KMS-11 (cell line): ENCODE data around the gene ACSL1.

Experiments used
- H2AFZ ChIP-seq: fragments of 200-600 bp; sonication (generic); 2 replicates; pipeline ENCODE4 v1.6.1; 2016; ENCODE audit warnings: antibody characterized with exemption, mixed run types, low read depth
- H3K27ac ChIP-seq: fragments of 200-600 bp; sonication (generic); 2 replicates; pipeline ENCODE4 v1.6.1; 2016; ENCODE audit warnings: mild to moderate bottlenecking, mixed run types
- H3K27me3 ChIP-seq: fragments of 200-600 bp; sonication (generic); 2 replicates; pipeline ENCODE4 v1.6.1; 2017; ENCODE audit warnings: mild to moderate bottlenecking, low read depth, mixed run types, moderate library complexity; ENCODE audit not compliant: insufficient read depth
- H3K36me3 ChIP-seq: fragments of 200-600 bp; sonication (generic); 2 replicates; pipeline ENCODE4 v1.6.1; 2017; ENCODE audit warnings: mild to moderate bottlenecking, mixed run types; ENCODE audit not compliant: insufficient read depth
- H3K4me1 ChIP-seq: fragments of 200-600 bp; sonication (generic); 2 replicates; pipeline ENCODE4 v1.6.1; 2016; ENCODE audit warnings: mild to moderate bottlenecking, low read depth, mixed run types; ENCODE audit not compliant: poor library complexity, severe bottlenecking
- H3K4me2 ChIP-seq: fragments of 200-600 bp; sonication (generic); 2 replicates; pipeline ENCODE4 v1.7.0; 2016; ENCODE audit warnings: mild to moderate bottlenecking, mixed run types
- H3K4me3 ChIP-seq: fragments of 200-600 bp; sonication (generic); IDR thresholded peaks from 2 replicates; pipeline ENCODE4 v1.6.1; 2017; ENCODE audit warnings: low read depth, low read length, mixed read lengths; ENCODE audit not compliant: insufficient read depth
- H3K79me2 ChIP-seq: fragments of 200-600 bp; sonication (generic); 2 replicates; pipeline ENCODE4 v1.6.1; 2016; ENCODE audit warnings: low read depth, mixed run types; ENCODE audit not compliant: insufficient read depth
- H3K9ac ChIP-seq: fragments of 200-600 bp; sonication (generic); 2 replicates; pipeline ENCODE4 v1.6.1; 2016; ENCODE audit warnings: mild to moderate bottlenecking, mixed run types
- H4K20me1 ChIP-seq: fragments of 200-600 bp; sonication (generic); 2 replicates; pipeline ENCODE4 v1.6.1; 2016; ENCODE audit warnings: mild to moderate bottlenecking, mixed run types; ENCODE audit not compliant: insufficient read depth
- CTCF ChIP-seq: fragments of 200-600 bp; sonication (generic); conservative IDR thresholded peaks from 2 replicates; pipeline ENCODE4 v1.6.1; 2017; ENCODE audit warnings: low read depth, mild to moderate bottlenecking, antibody characterized with exemption, low read length, moderate library complexity, mixed read lengths

Gene ACSL1

DNA sequence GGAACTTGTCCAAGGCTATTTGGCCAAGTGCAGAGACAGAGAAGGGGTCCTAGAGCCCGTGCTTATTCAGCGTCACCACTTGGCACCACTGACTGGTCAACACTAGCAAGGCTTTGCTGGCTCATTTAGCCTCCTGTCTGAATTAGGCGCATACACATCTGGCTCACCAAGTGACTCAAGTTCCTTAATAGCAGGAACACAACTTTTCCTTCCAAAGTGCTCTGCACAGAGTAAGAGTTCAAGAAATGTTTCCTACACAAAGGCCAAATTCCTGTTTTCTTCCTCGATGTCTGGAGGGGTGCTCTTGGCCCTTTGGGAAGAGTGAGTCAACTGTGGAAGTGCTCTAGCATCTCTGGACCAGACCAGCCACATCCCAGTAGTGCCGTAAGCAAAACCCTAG is 65.1 kb downstream of the ACSL1 start:
- no peak overlapping the region for H3K27ac ChIP-seq
- H3K4me1 ChIP-seq = peaks cover 5% of the 10 kb centered on the region
- H3K27me3 ChIP-seq = no peaks in the 10 kb centered on the region
- H3K4me2 ChIP-seq = no peak overlapping the region
- H2AFZ ChIP-seq = no peak overlapping the region
- no peaks in the 10 kb centered on the region for H3K79me2 ChIP-seq
- no peak overlapping the region for H3K9ac ChIP-seq
- no peaks in the 10 kb centered on the region; the same call in 1 of the 2 replicates for H3K36me3 ChIP-seq
- H3K4me3 ChIP-seq = no peak overlapping the region
- no peaks in the 10 kb centered on the region for H4K20me1 ChIP-seq
- no peak for TF ChIP-seq CTCF

DNA sequence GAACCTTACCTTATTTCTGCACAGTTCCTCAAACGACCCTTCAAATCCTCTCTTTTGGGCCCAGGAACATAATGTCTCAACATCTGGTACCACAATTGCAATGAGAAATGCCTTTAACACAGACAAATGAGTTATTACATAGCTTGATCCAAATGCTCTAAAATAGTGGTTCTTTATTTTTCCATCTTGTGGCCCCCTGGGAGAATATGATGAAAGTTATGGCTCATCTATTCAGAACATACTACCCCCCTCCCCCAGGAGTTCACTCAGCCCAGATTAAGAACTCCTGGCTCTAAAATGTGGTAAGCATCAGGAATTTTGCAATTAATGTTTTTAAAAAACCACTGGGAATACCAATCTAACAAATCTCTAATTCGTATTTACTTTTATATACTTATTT is 68.0 kb downstream of the ACSL1 start:
- H3K27ac ChIP-seq = no peak overlapping the region
- H3K4me2 ChIP-seq = no peak overlapping the region
- H3K9ac ChIP-seq = no peak overlapping the region

GRCh38 chr4:184756399-184756798 is 69.4 kb downstream of the ACSL1 start:
- Histone ChIP-seq H3K79me2 (no peaks in the 10 kb centered on the region), H3K4me3 (no peak overlapping the region), H3K9ac (no peak overlapping the region), H2AFZ (no peak overlapping the region), H3K4me2 (no peak overlapping the region), H3K36me3 (no peaks in the 10 kb centered on the region; the same call in 1 of the 2 replicates), H3K27ac (no peak overlapping the region), H4K20me1 (no peaks in the 10 kb centered on the region), H3K4me1 (no peaks in the 10 kb centered on the region), H3K27me3 (no peaks in the 10 kb centered on the region)
- no peak for TF ChIP-seq CTCF

More for the DNA sequence above, 68.0 kb downstream of the ACSL1 start:
- H4K20me1 ChIP-seq = no peaks in the 10 kb centered on the region
- H3K4me3 ChIP-seq = no peak overlapping the region
- no peak for TF ChIP-seq CTCF
- no peaks in the 10 kb centered on the region; the same call in 1 of the 2 replicates for H3K36me3 ChIP-seq
- H3K4me1 ChIP-seq = peaks cover 5% of the 10 kb centered on the region
- H2AFZ ChIP-seq = no peak overlapping the region
- H3K27me3 ChIP-seq = no peaks in the 10 kb centered on the region
- H3K79me2 ChIP-seq = no peaks in the 10 kb centered on the region

GRCh38 chr4:184755278-184755677 is 70.5 kb downstream of the ACSL1 start:
- Histone ChIP-seq H4K20me1 (no peaks in the 10 kb centered on the region), H3K79me2 (no peaks in the 10 kb centered on the region), H3K4me2 (no peak overlapping the region), H3K9ac (no peak overlapping the region), H3K36me3 (no peaks in the 10 kb centered on the region; the same call in 1 of the 2 replicates), H3K4me3 (no peak overlapping the region), H3K27ac (no peak overlapping the region), H3K4me1 (no peaks in the 10 kb centered on the region), H3K27me3 (no peaks in the 10 kb centered on the region), H2AFZ (no peak overlapping the region)
- TF ChIP-seq CTCF = no peak
